Measurements from ENCODE around the gene ACSL3.

GRCh38 chr2:222989431-222989830 lies 128.6 kb downstream of the ACSL3 start:
- TF ChIP-seq EZH2 (IDR thresholded peaks at IDR 0.05; ENCODE audit: borderline replicate concordance, insufficient read depth, low read depth, low read length, poor library complexity, severe bottlenecking) (no peak), CTCF (IDR thresholded peaks at IDR 0.05) (no peak)
